Neutrophil (primary cell): ENCODE results near the gene PLCB4.

ENCODE experiments used
- H3K27ac ChIP-seq: fragments of 200-600 bp; sonication (generic); 2 replicates; pipeline ENCODE4 v1.5.1; 2016; ENCODE audit warnings: mild to moderate bottlenecking, moderate library complexity
- H3K27me3 ChIP-seq: fragments of 200-600 bp; sonication (generic); 2 replicates; pipeline ENCODE4 v1.6.0; 2016; ENCODE audit warnings: mild to moderate bottlenecking
- H3K36me3 ChIP-seq: fragments of 200-600 bp; sonication (generic); 2 replicates; pipeline ENCODE4 v1.5.1; 2017
- H3K4me1 ChIP-seq, 2 experiments: fragments of 200-600 bp in 1 of 2; sonication (generic) in 1 of 2; 1 replicate in 1 of 2; 2 replicates in 1 of 2; pipeline versions ENCODE4 v1.5.1 to v1.6.1; 2013 to 2016; ENCODE audit warnings: low read depth in 1 of 2, low read length in 1 of 2, mild to moderate bottlenecking in 1 of 2, moderate library complexity in 1 of 2; ENCODE audit not compliant: control insufficient read depth in 1 of 2, insufficient read depth in 1 of 2
- H3K4me3 ChIP-seq, 2 experiments: fragments of 200-600 bp in 1 of 2; sonication (generic) in 1 of 2; 1 replicate in 1 of 2; 2 replicates in 1 of 2; pipeline ENCODE4 v1.5.1; 2013 to 2016; ENCODE audit warnings: low read depth in 1 of 2, low read length in 1 of 2, mild to moderate bottlenecking in 1 of 2, moderate library complexity in 1 of 2
- H3K9me3 ChIP-seq: fragments of 200-600 bp; sonication (generic); 2 replicates; pipeline ENCODE4 v1.5.1; 2016
- TF ChIP-seq, protein P1 (sequence below): fragments of 200-600 bp; sonication (generic); IDR thresholded peaks from 2 replicates; pipeline ENCODE4 v1.5.1; 2016; ENCODE audit warnings: antibody characterized with exemption

The PLCB4 gene

DNA sequence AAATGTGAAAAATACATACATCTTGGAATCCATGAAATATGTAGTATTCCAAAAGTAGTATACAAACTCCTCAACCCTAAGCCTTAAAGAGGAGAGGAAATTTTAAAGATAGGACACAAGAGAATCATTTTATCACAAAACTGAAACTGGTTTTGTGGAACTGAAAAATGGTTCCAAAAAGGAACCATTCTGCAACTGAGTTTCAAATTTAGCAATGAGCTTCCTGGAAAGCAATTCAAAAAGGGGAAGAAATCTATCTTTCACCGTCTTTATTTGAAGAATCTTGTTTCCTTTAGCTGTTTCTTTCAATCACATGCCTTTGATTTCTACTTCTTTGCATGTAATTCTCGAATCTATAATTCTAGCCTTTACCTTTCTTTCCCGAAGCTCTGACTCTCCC is 413.3 kb downstream of the PLCB4 start:
- Histone ChIP-seq H3K4me1 (no peaks in the 10 kb centered on the region), H3K27ac (no peak overlapping the region), H3K4me3 (no peak overlapping the region), H3K36me3 (no peaks in the 10 kb centered on the region), H3K27me3 (no peaks in the 10 kb centered on the region), H3K9me3 (no peaks in the 10 kb centered on the region)
- TF ChIP-seq, protein P1, sequence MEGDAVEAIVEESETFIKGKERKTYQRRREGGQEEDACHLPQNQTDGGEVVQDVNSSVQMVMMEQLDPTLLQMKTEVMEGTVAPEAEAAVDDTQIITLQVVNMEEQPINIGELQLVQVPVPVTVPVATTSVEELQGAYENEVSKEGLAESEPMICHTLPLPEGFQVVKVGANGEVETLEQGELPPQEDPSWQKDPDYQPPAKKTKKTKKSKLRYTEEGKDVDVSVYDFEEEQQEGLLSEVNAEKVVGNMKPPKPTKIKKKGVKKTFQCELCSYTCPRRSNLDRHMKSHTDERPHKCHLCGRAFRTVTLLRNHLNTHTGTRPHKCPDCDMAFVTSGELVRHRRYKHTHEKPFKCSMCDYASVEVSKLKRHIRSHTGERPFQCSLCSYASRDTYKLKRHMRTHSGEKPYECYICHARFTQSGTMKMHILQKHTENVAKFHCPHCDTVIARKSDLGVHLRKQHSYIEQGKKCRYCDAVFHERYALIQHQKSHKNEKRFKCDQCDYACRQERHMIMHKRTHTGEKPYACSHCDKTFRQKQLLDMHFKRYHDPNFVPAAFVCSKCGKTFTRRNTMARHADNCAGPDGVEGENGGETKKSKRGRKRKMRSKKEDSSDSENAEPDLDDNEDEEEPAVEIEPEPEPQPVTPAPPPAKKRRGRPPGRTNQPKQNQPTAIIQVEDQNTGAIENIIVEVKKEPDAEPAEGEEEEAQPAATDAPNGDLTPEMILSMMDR, result no peak

DNA sequence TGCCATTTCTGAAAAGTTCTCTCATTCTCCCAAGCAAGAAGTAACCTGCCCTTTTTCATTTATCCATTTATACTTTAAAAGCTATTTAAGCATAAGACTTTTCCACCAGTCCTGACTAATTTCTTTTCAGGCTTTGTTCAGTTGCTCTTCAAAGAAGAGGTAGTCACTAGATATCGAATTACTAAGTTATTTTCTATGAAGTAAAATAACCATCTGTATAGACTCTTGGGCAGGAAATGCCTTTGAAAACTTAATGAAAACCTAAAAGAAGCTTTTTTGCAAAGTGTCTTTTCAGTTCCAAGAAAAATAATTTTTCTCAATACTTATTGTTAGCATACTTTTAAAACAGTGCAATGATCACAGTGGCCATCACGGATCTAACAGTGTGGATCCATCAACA is 414.2 kb downstream of the PLCB4 start:
- Histone ChIP-seq H3K9me3 (no peaks in the 10 kb centered on the region), H3K27ac (no peak overlapping the region), H3K36me3 (no peaks in the 10 kb centered on the region), H3K4me3 (no peak overlapping the region), H3K4me1 (no peaks in the 10 kb centered on the region), H3K27me3 (peaks cover 3% of the 10 kb centered on the region)
- TF ChIP-seq, protein P1, result no peak

DNA sequence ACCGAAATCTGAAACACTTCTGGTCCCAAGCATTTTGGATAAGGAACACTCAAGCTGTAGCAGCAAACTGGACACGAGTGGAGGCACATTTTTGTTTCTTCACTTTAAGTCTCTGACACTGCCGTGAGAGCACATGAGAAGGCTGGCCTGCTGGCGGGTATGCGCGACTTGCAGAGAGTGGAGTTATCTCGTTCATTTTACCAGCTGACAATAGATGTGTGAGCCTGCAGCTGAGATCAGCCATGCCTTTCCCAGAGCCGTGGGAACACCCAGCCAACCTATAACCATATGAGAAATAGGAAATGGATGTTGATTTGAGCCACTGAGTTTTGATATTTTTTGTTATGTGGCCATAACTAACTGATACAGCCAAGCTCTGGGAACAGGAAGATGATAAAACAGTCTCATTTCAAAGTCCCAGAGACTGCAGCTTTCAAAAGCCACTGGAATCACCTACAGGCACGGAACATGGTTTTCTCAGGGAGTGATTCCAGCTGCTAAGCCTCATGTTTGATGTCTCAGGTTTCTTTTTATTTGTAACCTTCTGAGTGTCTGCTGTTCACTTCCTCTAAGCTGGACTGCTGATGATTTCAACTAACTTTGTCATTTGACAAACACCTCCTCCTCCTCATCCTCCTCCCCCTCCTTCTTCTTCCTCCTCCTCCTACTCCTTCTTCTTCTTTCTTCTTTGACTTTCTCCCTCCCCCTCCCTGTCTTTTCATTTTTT is 416.9 kb downstream of the PLCB4 start:
- Histone ChIP-seq H3K27ac (no peak overlapping the region), H3K27me3 (peaks cover 7% of the 10 kb centered on the region), H3K9me3 (no peaks in the 10 kb centered on the region), H3K4me1 (no peaks in the 10 kb centered on the region), H3K36me3 (no peaks in the 10 kb centered on the region), H3K4me3 (no peak overlapping the region)
- TF ChIP-seq, protein P1, result no peak

DNA sequence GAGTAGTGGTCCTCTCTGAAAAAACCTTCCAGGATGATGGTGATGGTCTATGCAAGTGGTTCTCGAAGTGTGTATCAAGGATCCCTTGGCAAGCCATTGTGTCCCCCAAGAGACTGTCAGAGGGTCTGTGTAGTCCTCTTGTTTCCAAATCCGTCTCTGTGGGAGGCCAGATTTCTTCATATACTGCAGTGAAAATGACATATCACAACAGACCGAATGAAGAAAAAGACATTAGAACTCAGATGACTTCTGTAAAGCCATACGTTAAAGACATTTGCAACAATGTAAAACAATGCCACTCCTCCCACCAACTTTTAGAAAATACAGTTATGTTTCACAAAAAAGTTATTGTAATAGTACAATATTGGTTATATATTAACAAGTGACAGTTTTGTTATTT is 418.3 kb downstream of the PLCB4 start:
- Histone ChIP-seq H3K27ac (no peak overlapping the region), H3K4me1 (no peaks in the 10 kb centered on the region), H3K9me3 (no peaks in the 10 kb centered on the region), H3K27me3 (peaks cover 7% of the 10 kb centered on the region), H3K4me3 (no peak overlapping the region), H3K36me3 (no peaks in the 10 kb centered on the region)
- TF ChIP-seq, protein P1, result no peak

DNA sequence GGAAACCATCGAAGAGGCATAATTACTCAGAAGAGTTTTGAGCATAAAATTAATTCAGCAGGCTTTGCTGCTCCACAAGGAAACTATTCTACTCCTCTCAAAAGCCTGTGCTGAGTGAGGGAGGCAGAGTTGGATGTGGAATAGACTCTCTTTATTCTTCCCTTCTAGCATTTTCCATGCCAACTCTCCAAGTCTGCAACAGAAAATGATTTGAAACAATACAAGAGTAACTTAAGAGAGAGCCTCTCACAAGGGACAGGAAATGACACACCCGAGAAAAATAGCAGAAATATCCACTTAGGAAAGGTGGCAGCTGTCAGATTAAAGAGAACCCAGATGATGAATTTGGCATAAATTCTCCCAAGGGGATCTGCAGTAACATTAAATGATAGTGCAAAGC is 419.2 kb downstream of the PLCB4 start:
- no peaks in the 10 kb centered on the region for H3K4me1 ChIP-seq
- H3K27me3 ChIP-seq, result peaks cover 7% of the 10 kb centered on the region
- H3K4me3 ChIP-seq, result no peak overlapping the region
- H3K27ac ChIP-seq, result no peak overlapping the region
- TF ChIP-seq, protein P1, result no peak
- no peaks in the 10 kb centered on the region for H3K36me3 ChIP-seq
- no peaks in the 10 kb centered on the region for H3K9me3 ChIP-seq
